ENCODE measurements around the gene ORC3.

- TF ChIP-seq POLR2AphosphoS5 (IDR thresholded peaks at IDR 0.05; ENCODE audit: low read depth, low read length) (no peak), TAF1 (IDR thresholded peaks at IDR 0.05; ENCODE audit: borderline replicate concordance, insufficient read depth, low read length) (no peak), SIN3A (IDR thresholded peaks at IDR 0.05; ENCODE audit: borderline replicate concordance, insufficient read depth, low read length) (no peak), FOXP2 (optimal IDR thresholded peaks at IDR 0.05; ENCODE audit: borderline replicate concordance, extremely low read depth, extremely low read length, insufficient read depth) (no peak)
- TF ChIP-seq, protein P1, sequence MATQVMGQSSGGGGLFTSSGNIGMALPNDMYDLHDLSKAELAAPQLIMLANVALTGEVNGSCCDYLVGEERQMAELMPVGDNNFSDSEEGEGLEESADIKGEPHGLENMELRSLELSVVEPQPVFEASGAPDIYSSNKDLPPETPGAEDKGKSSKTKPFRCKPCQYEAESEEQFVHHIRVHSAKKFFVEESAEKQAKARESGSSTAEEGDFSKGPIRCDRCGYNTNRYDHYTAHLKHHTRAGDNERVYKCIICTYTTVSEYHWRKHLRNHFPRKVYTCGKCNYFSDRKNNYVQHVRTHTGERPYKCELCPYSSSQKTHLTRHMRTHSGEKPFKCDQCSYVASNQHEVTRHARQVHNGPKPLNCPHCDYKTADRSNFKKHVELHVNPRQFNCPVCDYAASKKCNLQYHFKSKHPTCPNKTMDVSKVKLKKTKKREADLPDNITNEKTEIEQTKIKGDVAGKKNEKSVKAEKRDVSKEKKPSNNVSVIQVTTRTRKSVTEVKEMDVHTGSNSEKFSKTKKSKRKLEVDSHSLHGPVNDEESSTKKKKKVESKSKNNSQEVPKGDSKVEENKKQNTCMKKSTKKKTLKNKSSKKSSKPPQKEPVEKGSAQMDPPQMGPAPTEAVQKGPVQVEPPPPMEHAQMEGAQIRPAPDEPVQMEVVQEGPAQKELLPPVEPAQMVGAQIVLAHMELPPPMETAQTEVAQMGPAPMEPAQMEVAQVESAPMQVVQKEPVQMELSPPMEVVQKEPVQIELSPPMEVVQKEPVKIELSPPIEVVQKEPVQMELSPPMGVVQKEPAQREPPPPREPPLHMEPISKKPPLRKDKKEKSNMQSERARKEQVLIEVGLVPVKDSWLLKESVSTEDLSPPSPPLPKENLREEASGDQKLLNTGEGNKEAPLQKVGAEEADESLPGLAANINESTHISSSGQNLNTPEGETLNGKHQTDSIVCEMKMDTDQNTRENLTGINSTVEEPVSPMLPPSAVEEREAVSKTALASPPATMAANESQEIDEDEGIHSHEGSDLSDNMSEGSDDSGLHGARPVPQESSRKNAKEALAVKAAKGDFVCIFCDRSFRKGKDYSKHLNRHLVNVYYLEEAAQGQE (IDR thresholded peaks at IDR 0.05; ENCODE audit: insufficient read depth in 1 of 2, low read depth in 2 of 2, low read length in 2 of 2) = no peak
Measured at GRCh38 chr6:87608802-87609201, 18.9 kb downstream of the ORC3 start.
